HG03558 (cell line): ENCODE results near the gene EGR1.
"Not testable (repeated sequence)": the region's sequence is repeated elsewhere in the genome, so short reads cannot be mapped to it uniquely, and the experiment has no call there.

ENCODE experiments used
- ATAC-seq: cut with Tn5 transposase; IDR thresholded peaks from one replicate; pipeline ENCODE4 v1.9.1; 2021; ENCODE audit warnings: moderate number of reproducible peaks; ENCODE audit not compliant: unreplicated experiment; ENCODE audit errors: extremely low read depth

The EGR1 gene

GRCh38 chr5:138468133-138468965 lies 3.1 kb downstream of the EGR1 start:
- ATAC-seq, result no peak

GRCh38 chr5:138468966-138469539 lies 3.8 kb downstream of the EGR1 start:
- no peak for ATAC-seq

GRCh38 chr5:138469540-138470321 lies 4.5 kb downstream of the EGR1 start:
- no peak for ATAC-seq

GRCh38 chr5:138470322-138471051 lies 5.2 kb downstream of the EGR1 start:
- no peak for ATAC-seq

- no peak for ATAC-seq
These were observed 5.7 kb downstream of the EGR1 start for GRCh38 chr5:138471052-138471361.

GRCh38 chr5:138472353-138472752 lies 7.1 kb downstream of the EGR1 start:
- no peak for ATAC-seq

- not testable (repeated sequence) for ATAC-seq
These were observed 7.9 kb downstream of the EGR1 start for GRCh38 chr5:138473151-138473550.

DNA sequence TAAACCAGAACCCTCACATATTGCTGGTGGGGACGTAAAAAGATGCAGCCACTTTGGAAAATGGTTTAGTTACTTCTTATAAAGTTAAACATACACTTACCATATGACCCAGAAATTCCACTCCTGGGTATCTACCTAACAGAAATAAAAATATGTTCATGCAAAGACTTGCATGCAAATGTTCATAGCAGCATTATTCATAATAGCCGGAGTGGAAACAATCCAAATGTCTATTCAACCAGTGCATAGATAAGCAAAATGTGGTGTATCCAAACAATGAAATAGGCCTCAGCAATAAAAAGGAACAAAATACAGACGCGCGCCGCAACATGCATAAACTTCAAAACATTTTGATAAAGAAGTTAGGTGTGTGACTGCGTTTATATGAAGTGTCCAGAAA lies 11.6 kb downstream of the EGR1 start:
- ATAC-seq, result no peak

DNA sequence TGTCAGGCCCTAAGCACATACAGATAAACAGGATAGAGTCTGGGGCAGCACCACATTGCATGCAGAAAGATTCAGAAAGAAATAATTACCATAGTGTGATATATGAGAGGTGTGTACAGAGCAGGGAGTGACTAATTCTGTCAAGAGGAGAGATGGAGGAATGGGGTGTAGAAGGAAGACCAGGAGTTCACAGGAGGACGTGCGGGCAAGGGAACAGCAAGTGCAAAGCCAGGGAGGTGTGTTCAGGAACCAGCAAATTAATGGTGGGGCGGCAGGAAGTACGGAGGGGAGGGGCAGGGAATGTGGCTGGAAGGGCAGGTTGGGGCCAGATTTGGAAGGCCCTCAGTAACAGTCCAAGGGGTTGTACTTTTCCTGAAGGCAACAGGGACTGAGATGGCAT lies 17.4 kb downstream of the EGR1 start:
- no peak for ATAC-seq

DNA sequence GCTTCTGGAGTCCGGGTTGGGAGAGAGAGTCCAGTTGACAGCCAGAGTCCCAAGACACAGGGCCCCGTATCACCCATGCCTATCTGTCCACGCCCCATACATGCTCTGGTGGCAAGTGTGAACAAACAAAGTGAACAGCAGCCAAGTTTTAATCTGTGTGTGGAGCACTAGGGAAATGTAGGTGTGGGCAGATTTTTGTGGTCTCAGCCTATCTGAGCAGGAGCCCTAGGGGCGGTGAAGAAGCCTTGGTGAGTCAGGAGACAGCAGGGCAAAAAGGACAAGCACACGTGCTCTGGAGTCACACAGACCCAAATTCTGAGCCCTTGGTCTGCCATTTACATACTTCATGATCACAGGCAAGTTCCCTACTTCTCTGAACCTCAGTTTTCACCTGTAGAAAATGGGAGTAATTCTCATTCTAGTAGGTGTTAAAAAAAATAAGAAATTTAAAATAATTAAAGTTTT lies 23.2 kb downstream of the EGR1 start:
- ATAC-seq, result no peak

GRCh38 chr5:138489683-138490061 lies 24.4 kb downstream of the EGR1 start:
- no peak for ATAC-seq

GRCh38 chr5:138490648-138491283 lies 25.5 kb downstream of the EGR1 start:
- no peak for ATAC-seq

DNA sequence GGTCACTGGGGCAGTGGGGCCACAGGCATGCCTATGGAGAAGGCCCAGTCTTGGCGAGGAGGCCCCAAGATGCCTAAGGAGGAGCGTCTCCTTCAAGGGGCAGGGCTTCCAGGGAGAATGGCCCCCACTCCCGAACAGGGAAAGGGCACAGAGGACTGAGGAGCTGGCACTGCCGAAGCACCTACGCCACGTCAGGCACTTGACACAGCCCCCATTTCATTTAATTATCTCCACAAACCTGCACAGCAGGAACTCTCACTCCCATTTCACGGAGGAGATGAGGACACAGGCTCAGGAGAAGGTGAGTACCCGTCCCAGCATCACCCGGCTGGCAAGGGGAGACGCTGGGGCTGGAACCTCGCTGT lies 26.0 kb downstream of the EGR1 start:
- no peak for ATAC-seq

GRCh38 chr5:138491669-138492559 lies 26.6 kb downstream of the EGR1 start:
- peak; percentile 93 for ATAC-seq

DNA sequence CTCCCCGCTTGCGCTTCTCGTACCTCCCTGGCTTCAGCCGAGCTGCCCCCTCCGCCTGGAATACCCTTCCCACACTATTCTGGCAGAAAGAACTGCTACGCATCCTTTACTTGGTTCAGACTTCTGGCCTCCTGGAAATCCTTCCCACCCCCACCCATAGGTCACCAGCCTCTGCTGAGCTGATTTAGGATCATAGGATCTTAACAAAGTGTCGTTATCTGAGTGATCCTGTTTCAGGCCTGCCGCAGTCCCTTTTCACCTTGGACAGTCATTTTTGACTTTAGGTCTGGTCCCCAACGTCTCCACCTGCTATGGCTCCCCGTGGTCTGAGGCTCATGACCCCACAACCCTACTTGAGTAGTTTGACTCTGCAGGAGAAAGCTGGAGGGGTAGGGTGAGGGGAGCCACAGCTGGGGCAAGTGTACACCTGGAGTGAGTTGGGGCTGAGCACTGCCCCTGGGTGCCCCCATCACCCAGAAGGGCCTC lies 27.3 kb downstream of the EGR1 start:
- ATAC-seq, result no peak

DNA sequence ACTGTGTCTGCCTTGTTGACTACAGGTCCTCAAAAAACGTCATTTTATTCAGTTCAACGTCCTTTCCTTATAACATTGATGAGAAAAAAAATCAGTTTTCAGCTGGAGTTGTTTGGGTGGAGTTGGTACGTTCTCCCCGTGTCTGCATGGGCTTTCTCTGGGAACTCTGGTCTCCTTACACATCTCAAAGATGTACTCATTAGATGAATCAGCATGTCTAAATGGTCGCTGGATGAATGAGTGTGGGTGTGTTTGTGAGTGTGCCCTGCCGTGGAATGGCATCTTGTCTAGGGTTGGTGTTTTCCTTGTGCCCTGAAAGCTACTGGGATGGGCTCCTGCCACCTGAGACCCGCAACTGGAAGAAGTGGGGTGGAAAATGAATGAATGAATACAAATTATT lies 30.1 kb downstream of the EGR1 start:
- no peak for ATAC-seq

DNA sequence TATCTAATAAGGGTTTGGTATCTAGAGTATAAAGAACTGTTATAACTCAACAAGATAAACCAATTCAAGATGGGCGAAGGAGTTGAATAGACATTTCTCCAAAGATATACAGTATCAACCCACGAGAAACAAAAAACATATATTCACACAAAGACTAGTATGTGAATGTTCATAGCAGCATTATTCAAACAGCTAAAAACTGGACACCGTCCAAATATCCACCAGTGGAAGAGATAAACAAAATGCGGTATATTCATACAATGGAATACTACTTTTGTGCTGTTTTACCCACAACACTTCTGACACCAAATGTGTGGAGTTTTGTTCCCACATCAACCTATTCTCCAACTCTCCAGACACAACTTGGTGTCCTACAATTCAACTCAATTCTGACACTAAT lies 33.1 kb downstream of the EGR1 start:
- ATAC-seq, result no peak

DNA sequence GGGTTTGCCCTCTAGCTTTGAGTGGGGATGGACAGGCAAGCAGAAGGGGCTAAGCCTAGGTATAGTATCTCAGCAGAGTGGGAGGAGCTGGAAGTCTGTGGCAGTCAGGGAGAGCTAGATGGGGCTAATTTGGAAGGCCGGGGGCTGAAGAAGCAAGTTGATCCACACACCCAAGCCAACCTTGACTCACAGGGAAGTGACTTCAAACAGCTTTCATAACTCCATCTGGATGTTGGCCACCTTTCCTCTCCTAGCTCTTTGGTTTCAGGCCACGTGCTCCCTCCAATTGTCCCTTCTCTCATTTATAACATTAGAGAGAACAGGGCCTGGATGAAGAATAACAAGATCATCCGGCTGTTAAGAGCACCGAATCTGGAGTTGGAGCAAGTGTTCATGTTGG lies 36.8 kb downstream of the EGR1 start:
- ATAC-seq, result no peak

DNA sequence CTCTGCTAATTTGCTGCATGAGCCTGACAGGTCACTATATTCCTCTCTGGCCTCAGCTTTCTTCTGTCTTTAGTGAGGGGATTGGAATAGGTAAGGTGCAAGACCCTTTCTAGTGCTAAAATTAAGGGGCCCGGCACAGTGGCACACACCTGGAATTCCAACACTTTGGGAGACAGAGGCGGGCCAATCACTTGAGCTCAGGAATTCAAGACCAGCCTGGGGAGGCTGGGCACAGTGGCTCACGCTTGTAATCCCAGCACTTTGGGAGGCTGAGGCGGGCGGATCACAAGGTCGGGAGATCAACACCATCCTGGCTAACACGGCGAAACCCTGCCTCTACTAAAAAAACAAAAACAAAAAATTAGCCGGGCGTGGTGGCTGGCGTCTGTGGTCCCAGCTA lies 37.2 kb downstream of the EGR1 start:
- no peak for ATAC-seq
